HepG2 (cell line): Measurements from ENCODE around the gene CYCS. TPM values are rescaled to one million over a fixed set of nuclear protein-coding genes. Genes with fewer than 3 reads are reported as not detected.

Experiments used
- ATAC-seq: fragments of 200-7000 bp; cut with Tn5 transposase; 3 replicates; pipeline ENCODE4 v1.9.1; 2020; ENCODE audit warnings: mild to moderate bottlenecking, moderate library complexity
- BruUV-seq: library from RNA; stranded (reverse); fragments of 400-500 nt; replicated peaks from 2 replicates; lab custom pipeline; 2021; lab: Mats Ljungman, UMichigan
- CTCF ChIA-PET: fragments of 300-600 bp; formaldehyde crosslinking; extraction: SDS; loops from one replicate; lab custom pipeline; 2021; ENCODE audit warnings: low total read pairs, inconsistent platforms, low intra/inter-chr PET ratio; lab: Yijun Ruan, JAX
- POLR2A ChIA-PET: fragments of 350-600 bp; sonication (Branson Sonifier 250); formaldehyde crosslinking; loops from one replicate; lab custom pipeline; 2020; ENCODE audit warnings: antibody characterized with exemption, inconsistent platforms; lab: Yijun Ruan, JAX
- DNase-seq: peaks from one replicate; pipeline ENCODE4 v3.0.0-alpha.2; 2015; ENCODE audit warnings: low spot score
- FAIRE-seq: peaks from 3 replicates; lab custom pipeline; 2011; peaks lifted over from hg19 to GRCh38; lab: Jason Lieb, UNC
- H2AFZ ChIP-seq: one replicate; pipeline ENCODE4 v1.6.1; 2011; ENCODE audit warnings: low read length, inconsistent platforms
- H3K27ac ChIP-seq: fragments of 300-600 bp; 3 replicates; pipeline ENCODE4 v1.8.0; 2011; ENCODE audit warnings: mixed run types, mild to moderate bottlenecking, mixed read lengths, low read length, inconsistent platforms; ENCODE audit not compliant: insufficient read depth; ENCODE audit errors: extremely low read length
- H3K27me3 ChIP-seq, 2 experiments: fragments of 200-600 bp in 1 of 2; 2 replicates in 1 of 2; 3 replicates in 1 of 2; pipeline versions ENCODE4 v1.6.0 to v1.8.0; 2011; ENCODE audit warnings: low read length in 2 of 2, mild to moderate bottlenecking in 2 of 2, moderate library complexity in 2 of 2, inconsistent platforms in 1 of 2; ENCODE audit not compliant: insufficient read depth in 2 of 2, control insufficient read depth in 1 of 2
- H3K36me3 ChIP-seq, 2 experiments: fragments of 200-600 bp in 1 of 2; replicated peaks in 1 of 2; 2 replicates in 1 of 2; 3 replicates in 1 of 2; pipeline versions ENCODE4 v1.5.1 to v1.8.0; 2011; ENCODE audit warnings: low read length in 2 of 2, inconsistent platforms in 1 of 2; ENCODE audit not compliant: insufficient read depth in 2 of 2, control insufficient read depth in 1 of 2
- H3K4me1 ChIP-seq: 2 replicates; pipeline ENCODE4 v1.5.1; 2012; ENCODE audit warnings: low read length, inconsistent platforms; ENCODE audit not compliant: insufficient read depth
- H3K4me2 ChIP-seq: 2 replicates; pipeline ENCODE4 v1.6.0; 2011; ENCODE audit warnings: low read depth, low read length, inconsistent platforms
- H3K4me3 ChIP-seq, 3 experiments: fragments of 200-600 bp in 1 of 3; sonication (generic), shearing (Covaris generic) in 1 of 3; replicated peaks in 1 of 3; 2 replicates each; pipeline ENCODE4 v1.5.1; 2011 to 2016; ENCODE audit warnings: low read length in 3 of 3, inconsistent platforms in 2 of 3, low read depth in 2 of 3, mild to moderate bottlenecking in 2 of 3, control low read depth in 1 of 3, mixed read lengths in 1 of 3; ENCODE audit not compliant: insufficient read depth in 1 of 3
- H3K79me2 ChIP-seq: one replicate; pipeline ENCODE4 v1.6.1; 2011; ENCODE audit warnings: low read length, inconsistent platforms; ENCODE audit not compliant: insufficient read depth
- H3K9ac ChIP-seq: 2 replicates; pipeline ENCODE4 v1.6.0; 2011; ENCODE audit warnings: mild to moderate bottlenecking, low read depth, low read length, inconsistent platforms; ENCODE audit not compliant: insufficient read depth
- H3K9me3 ChIP-seq: 2 replicates; pipeline ENCODE4 v1.5.1; 2012; ENCODE audit warnings: mild to moderate bottlenecking, low read length
- H4K20me1 ChIP-seq: 2 replicates; pipeline ENCODE4 v1.6.0; 2011; ENCODE audit warnings: inconsistent platforms, mild to moderate bottlenecking, low read length, moderate library complexity; ENCODE audit not compliant: insufficient read depth
- ARID2 ChIP-seq: sonication (generic); formaldehyde crosslinking; IDR thresholded peaks from 2 replicates; pipeline ENCODE4 v1.8.1; 2022; ENCODE audit warnings: mild to moderate bottlenecking, missing genetic modification reagents, borderline replicate concordance
- CBX2 ChIP-seq, 2 experiments: fragments of 200-600 bp in 1 of 2; sonication (generic); formaldehyde crosslinking in 1 of 2; IDR thresholded peaks; 2 replicates each; pipeline versions ENCODE4 v1.7.0 to v1.8.1; 2018 to 2022; ENCODE audit warnings: low read depth in 2 of 2, low read length in 1 of 2, mild to moderate bottlenecking in 1 of 2, missing genetic modification reagents in 1 of 2
- CEBPG ChIP-seq: IDR thresholded peaks from 2 replicates; pipeline ENCODE4 v1.6.1; 2016
- EEA1 ChIP-seq: sonication (generic); formaldehyde crosslinking; IDR thresholded peaks from 2 replicates; pipeline ENCODE4 v1.5.1; 2020; ENCODE audit warnings: mild to moderate bottlenecking, missing genetic modification reagents, borderline replicate concordance
- FOXC1 ChIP-seq: sonication (generic); formaldehyde crosslinking; IDR thresholded peaks from 2 replicates; pipeline ENCODE4 v1.8.0; 2022; ENCODE audit warnings: mild to moderate bottlenecking, missing genetic modification reagents, borderline replicate concordance
- HNRNPK ChIP-seq: fragments of 200-400 bp; formaldehyde crosslinking; IDR thresholded peaks from 2 replicates; pipeline ENCODE4 v1.6.1; 2018; ENCODE audit warnings: low read length, low read depth, moderate library complexity, mild to moderate bottlenecking; ENCODE audit not compliant: poor library complexity, severe bottlenecking
- KLF12 ChIP-seq: sonication (generic); formaldehyde crosslinking; IDR thresholded peaks from 2 replicates; pipeline ENCODE4 v1.4.0; 2020; ENCODE audit warnings: missing genetic modification reagents, borderline replicate concordance
- KLF13 ChIP-seq: sonication (generic); formaldehyde crosslinking; IDR thresholded peaks from 2 replicates; pipeline ENCODE4 v1.4.0; 2020; ENCODE audit warnings: mild to moderate bottlenecking, missing genetic modification reagents
- MLLT10 ChIP-seq: sonication (generic); formaldehyde crosslinking; IDR thresholded peaks from 2 replicates; pipeline ENCODE4 v1.4.0; 2020; ENCODE audit warnings: missing genetic modification reagents
- RBAK ChIP-seq: sonication (generic); formaldehyde crosslinking; IDR thresholded peaks from 2 replicates; pipeline ENCODE4 v1.5.1; 2020; ENCODE audit warnings: mild to moderate bottlenecking, missing genetic modification reagents
- RNF219 ChIP-seq: sonication (generic); formaldehyde crosslinking; IDR thresholded peaks from 2 replicates; pipeline ENCODE4 v1.5.0; 2020; ENCODE audit warnings: mild to moderate bottlenecking, missing genetic modification reagents
- SIN3A ChIP-seq: IDR thresholded peaks from 2 replicates; pipeline ENCODE4 v1.6.1; 2011; ENCODE audit warnings: low read depth, mild to moderate bottlenecking, control low read depth, low read length, borderline replicate concordance
- SP140L ChIP-seq: sonication (generic); formaldehyde crosslinking; IDR thresholded peaks from 2 replicates; pipeline ENCODE4 v1.4.0; 2020; ENCODE audit warnings: missing genetic modification reagents, borderline replicate concordance
- TBP ChIP-seq: sonication (generic); formaldehyde crosslinking; IDR thresholded peaks from 2 replicates; pipeline ENCODE4 v1.5.0; 2020; ENCODE audit warnings: missing genetic modification reagents
- ZEB1 ChIP-seq: IDR thresholded peaks from 2 replicates; pipeline ENCODE4 v1.6.1; 2012; ENCODE audit warnings: mild to moderate bottlenecking, low read depth, inconsistent platforms; ENCODE audit not compliant: insufficient replicate concordance
- ZFP36 ChIP-seq: fragments of 150-350 bp; IDR thresholded peaks from 2 replicates; pipeline ENCODE4 v1.6.1; 2018; ENCODE audit warnings: borderline replicate concordance, low read length, low read depth; ENCODE audit not compliant: partially characterized antibody
- ZNF256 ChIP-seq: sonication (generic); formaldehyde crosslinking; conservative IDR thresholded peaks from 2 replicates; pipeline ENCODE4 v1.4.0; 2020; ENCODE audit warnings: missing genetic modification reagents
- ZSCAN30 ChIP-seq: sonication (generic); formaldehyde crosslinking; IDR thresholded peaks from 2 replicates; pipeline ENCODE4 v1.5.0; 2020; ENCODE audit warnings: mild to moderate bottlenecking, missing genetic modification reagents
- WGBS: methylation state at CpG from one replicate; pipeline ENCODE4 v1.1.6; 2017; ENCODE audit warnings: low lambda C conversion rate; 5-methylcytosine and 5-hydroxymethylcytosine counted together
- in situ Hi-C: cut with HindIII; loops from 2 replicates; pipeline ENCODE4 v1.10.0; 2017; ENCODE audit warnings: low pct_unique_long_range_greater_than_20kb; ENCODE audit not compliant: extremely low pct_ligation_motif_present
- intact Hi-C: fragments of 100-400 bp; cut with micrococcal nuclease; formaldehyde crosslinking; loops from one replicate; pipeline ENCODE4 v1.10.0; 2022; ENCODE audit not compliant: unreplicated experiment
- polyA plus RNA-seq, 8 experiments: library from polyadenylated mRNA; depleted of rRNA in 3 of 8; stranded (reverse) in 7 of 8; unstranded in 1 of 8; fragments of >200 nt; fragmentation: Illumina TruSeq in 4 of 8; extraction: Trizol in 4 of 8; gene quantifications; 2 replicates each; pipeline versions ENCODE4 v1.2.1 to v1.2.3, GENCODE V29; 2011 to 2016; ENCODE audit warnings: low read depth in 4 of 8, missing spikeins in 1 of 8, mixed read lengths in 1 of 8; ENCODE audit not compliant: insufficient read depth in 1 of 8
- total RNA-seq, 5 experiments: library from RNA; depleted of rRNA; stranded (reverse); fragments of >200 nt; fragmentation: Illumina TruSeq; extraction: Trizol; gene quantifications; 2 replicates each; pipeline ENCODE4 v1.2.3, GENCODE V29; 2016; ENCODE audit warnings: low read depth in 1 of 5

The CYCS gene
- total and polyA plus RNA-seq, 2 of the 13 experiments (the other 11 are each of a cell fraction or from before 2014, with no cell fraction given), result 35.9 to 202 TPM

GRCh38 chr7:25169683-25170082 lies 44.6 kb upstream of the CYCS start:
- no peak overlapping the region for H3K4me3 ChIP-seq
- no peak for TF ChIP-seq RNF219 (CRISPR knock-in tag)
- TF ChIP-seq RBAK (CRISPR knock-in tag), result no peak
- TF ChIP-seq ZNF256, result no peak
- no peak for TF ChIP-seq CEBPG
- no peak for TF ChIP-seq EEA1 (CRISPR knock-in tag)
- TF ChIP-seq, all 625 proteins: peak for 0
- Histone ChIP-seq H3K9me3 (no peaks in the 10 kb centered on the region), H3K4me1 (0 out of 2 replicates have a peak, but pooled peaks cover 5% of the 10 kb centered on the region), H3K79me2 (no peaks in the 10 kb centered on the region), H3K36me3 (no peaks in the 10 kb centered on the region), H2AFZ (no peak overlapping the region), H3K4me2 (no peak overlapping the region), H3K27ac (no peak overlapping the region), H4K20me1 (no peaks in the 10 kb centered on the region), H3K27me3 (no peaks in the 10 kb centered on the region), H3K9ac (no peak overlapping the region)
- ChIA-PET POLR2A (no interaction called here), CTCF (no interaction called here)
- no peak for DNase-seq
- intact Hi-C loops, result no loop called here
- no peak for FAIRE-seq
- no peak for ATAC-seq
- 97% methylated on average over 7 of the region's 7 CpGs for WGBS
- BruUV-seq, result no TSS peak
- in situ Hi-C loops, result no loop called here

GRCh38 chr7:25168145-25168544 lies 43.1 kb upstream of the CYCS start:
- H3K36me3 ChIP-seq, result no peaks in the 10 kb centered on the region
- ATAC-seq (no peak), DNase-seq (no peak)
- no peak overlapping the region for H3K9ac ChIP-seq
- CTCF ChIA-PET, result no interaction called here
- H3K27me3 ChIP-seq, result no peaks in the 10 kb centered on the region
- in situ Hi-C loops, result no loop called here
- POLR2A ChIA-PET, result no interaction called here
- WGBS, result 38% methylated on average over 4 of the region's 4 CpGs
- no peak overlapping the region for H3K4me2 ChIP-seq
- H4K20me1 ChIP-seq, result no peaks in the 10 kb centered on the region
- TF ChIP-seq SIN3A, result no peak
- no peak for TF ChIP-seq CBX2 (IDR thresholded peaks at IDR 0.05; ENCODE audit: low read depth, low read length)
- no peak for TF ChIP-seq CBX2 (CRISPR knock-in tag; IDR thresholded peaks at IDR 0.05; ENCODE audit: low read depth)
- TF ChIP-seq KLF13 (CRISPR knock-in tag), result no peak
- TF ChIP-seq ZSCAN30, result no peak
- no peak for TF ChIP-seq KLF12 (CRISPR knock-in tag)
- no peak for TF ChIP-seq ARID2 (CRISPR knock-in tag)
- TF ChIP-seq HNRNPK, result no peak
- no peak for TF ChIP-seq ZEB1
- TF ChIP-seq SP140L (CRISPR knock-in tag), result no peak
- TF ChIP-seq FOXC1 (CRISPR knock-in tag), result no peak
- no peak for TF ChIP-seq TBP (CRISPR knock-in tag)
- TF ChIP-seq ZFP36, result no peak
- TF ChIP-seq MLLT10 (CRISPR knock-in tag), result no peak
- TF ChIP-seq, all 625 proteins: peak for 0
- Histone ChIP-seq H3K9me3 (no peaks in the 10 kb centered on the region), H3K4me3 (no peak overlapping the region), H3K4me1 (0 out of 2 replicates have a peak, but pooled peaks cover 5% of the 10 kb centered on the region), H2AFZ (no peak overlapping the region), H3K79me2 (no peaks in the 10 kb centered on the region), H3K27ac (no peak overlapping the region)
- intact Hi-C loops, result no loop called here
- FAIRE-seq, result no peak
- BruUV-seq, result no TSS peak
